Activated CD4-positive, alpha-beta T cell treated with anti-CD3 and anti-CD28 coated beads, Interleukin-2, amount 50 U/mL, for 16 hours (primary cell): ENCODE results near the gene PNMA6E.

Source experiments
- DNase-seq: peaks from one replicate; pipeline ENCODE4 v3.0.0-alpha.2; 2020

PNMA6E gene

GRCh38 chrX:153434801-153435200 is 33.7 kb upstream of the PNMA6E start:
- DNase-seq = no peak

GRCh38 chrX:153433781-153434285 is 32.7 kb upstream of the PNMA6E start:
- DNase-seq = no peak

DNA sequence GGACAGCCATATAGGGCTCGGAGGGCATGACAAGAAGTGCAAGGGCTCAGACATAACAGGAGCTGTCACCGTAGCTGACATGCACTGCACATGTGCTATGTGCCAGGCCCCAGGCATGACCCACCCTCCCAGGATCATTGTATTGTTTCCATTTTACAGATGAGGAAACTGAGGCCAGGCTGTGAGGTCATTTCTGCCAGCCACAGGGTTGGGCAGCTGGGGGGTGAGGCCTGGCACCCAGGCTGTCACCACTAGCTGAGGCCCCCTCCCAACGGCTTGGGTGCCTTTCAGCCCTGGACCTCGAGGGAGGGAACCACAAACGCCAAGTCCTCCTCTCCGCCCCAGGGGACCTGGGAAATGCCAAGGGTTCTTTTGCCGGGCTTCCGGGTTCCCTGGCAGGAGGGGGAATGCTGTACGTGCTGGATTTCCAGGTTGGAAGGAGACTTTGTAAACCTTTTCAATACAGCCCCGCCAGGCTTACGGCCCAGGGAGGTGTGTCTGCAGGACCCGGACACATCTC is 32.1 kb upstream of the PNMA6E start:
- DNase-seq = no peak

DNA sequence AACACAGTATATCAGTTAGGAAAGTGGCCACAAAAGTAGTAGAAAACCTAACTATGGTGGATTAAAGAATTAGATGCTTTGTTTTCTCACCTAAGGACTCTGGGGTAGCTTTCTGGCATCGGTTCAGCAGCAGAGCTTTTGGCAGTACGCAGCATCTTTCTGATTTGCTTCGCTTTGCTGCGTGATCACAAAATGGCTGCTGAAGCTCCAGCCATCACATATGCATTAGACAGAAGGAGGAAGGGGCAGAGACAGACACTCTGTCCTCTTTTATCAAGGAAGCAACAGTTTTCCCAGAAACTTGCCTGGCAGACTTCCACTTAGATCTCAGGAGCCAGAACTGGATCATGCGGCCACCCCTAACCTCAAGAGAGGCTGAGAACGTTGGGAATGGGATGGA is 29.6 kb upstream of the PNMA6E start:
- DNase-seq = no peak

DNA sequence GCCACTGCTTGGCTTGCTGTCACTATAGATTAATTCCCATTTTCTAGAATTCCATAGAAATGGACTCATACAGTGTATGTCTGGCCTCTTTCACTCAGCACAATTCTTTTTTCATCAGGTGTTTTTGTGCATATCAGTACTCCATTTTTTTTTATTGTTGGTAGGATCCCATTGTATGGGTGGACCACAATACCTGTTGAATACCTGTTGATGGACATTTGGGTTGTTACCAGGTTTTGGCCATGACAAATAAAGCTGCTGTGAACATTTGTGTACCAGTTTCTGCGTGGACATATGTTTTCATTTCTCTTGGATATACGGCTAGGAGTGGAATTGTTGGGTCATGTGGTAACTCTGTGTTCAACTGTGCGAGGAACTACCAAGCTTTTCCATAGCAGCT is 25.1 kb upstream of the PNMA6E start:
- no peak for DNase-seq

GRCh38 chrX:153423652-153424051 is 22.5 kb upstream of the PNMA6E start:
- no peak for DNase-seq

- no peak for DNase-seq
These were observed 20.7 kb upstream of the PNMA6E start for GRCh38 chrX:153421856-153422255.

DNA sequence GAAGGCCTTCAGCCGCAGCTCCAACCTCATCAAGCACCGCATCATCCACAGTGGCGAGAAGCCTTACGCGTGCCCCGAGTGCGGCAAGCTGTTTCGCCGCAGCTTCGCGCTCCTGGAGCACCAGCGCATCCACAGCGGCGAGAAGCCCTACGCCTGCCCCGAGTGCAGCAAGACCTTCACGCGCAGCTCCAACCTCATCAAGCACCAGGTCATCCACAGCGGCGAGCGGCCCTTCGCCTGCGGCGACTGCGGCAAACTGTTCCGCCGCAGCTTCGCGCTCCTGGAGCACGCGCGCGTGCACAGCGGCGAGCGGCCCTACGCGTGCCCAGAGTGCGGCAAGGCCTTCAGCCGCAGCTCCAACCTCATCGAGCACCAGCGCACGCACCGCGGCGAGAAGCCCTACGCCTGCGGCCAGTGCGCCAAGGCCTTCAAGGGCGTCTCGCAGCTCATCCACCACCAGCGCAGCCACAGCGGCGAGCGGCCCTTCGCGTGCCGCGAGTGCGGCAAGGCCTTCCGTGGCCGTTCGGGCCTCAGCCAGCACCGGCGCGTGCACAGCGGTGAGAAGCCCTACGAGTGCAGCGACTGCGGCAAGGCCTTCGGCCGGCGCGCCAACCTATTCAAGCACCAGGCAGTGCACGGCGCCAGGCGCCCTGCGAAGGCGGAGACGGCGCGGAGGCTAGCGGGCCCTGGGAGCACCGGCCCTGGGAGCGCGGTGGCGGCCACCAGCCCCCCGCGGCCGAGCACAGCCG is 19.9 kb upstream of the PNMA6E start:
- no peak for DNase-seq

DNA sequence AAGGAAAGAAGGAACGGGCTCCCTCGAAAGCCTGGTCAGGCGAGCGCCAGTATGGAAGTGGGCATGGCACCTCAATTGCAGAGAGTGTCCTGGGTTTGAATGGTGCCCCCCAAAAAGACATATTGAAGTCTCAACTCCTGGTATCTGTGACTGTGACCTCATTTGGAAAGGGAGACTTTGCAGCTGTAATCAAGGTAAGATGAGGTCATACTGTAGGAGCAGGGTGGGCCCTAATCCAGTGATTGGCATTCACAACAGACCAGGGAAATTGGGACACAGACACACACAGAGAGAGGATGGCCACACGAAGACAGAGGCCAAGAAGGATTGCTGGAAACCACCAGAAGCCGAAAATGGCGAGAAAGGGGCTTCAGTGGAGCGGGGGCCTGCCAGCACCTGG is 16.5 kb upstream of the PNMA6E start:
- DNase-seq = no peak

GRCh38 chrX:153416781-153417450 is 15.8 kb upstream of the PNMA6E start:
- no peak for DNase-seq

DNA sequence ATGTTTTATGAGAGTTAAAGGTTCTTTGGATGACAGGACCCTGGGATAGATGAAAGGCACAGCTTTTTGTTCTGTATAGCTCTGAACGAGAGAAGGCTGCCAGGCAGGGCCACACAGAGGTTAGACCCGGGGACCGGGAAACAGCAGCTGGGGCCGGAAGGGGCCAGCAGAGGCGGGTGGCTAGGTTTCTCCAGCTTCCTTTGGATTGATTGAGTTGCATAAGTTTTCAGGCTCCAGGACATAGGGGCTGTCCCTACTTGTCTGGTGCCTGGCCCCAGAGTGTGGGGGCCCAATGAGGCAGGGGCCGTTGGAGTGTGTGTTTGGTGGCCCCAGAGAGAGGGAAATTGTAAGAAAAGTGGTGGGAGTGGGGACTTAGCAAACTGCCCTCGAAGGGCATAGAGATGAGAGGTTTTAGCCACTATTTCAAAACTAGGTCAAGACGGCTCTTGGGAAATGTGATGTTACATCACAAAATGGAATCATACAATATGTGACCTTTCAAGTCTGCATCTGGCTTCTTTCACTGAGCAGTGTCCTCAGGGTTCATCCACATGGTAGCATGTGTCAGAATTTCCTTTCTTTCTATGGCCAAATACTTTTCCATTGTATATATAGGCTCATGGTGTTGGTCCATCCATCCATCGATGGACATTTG is 13.8 kb upstream of the PNMA6E start:
- DNase-seq = no peak

DNA sequence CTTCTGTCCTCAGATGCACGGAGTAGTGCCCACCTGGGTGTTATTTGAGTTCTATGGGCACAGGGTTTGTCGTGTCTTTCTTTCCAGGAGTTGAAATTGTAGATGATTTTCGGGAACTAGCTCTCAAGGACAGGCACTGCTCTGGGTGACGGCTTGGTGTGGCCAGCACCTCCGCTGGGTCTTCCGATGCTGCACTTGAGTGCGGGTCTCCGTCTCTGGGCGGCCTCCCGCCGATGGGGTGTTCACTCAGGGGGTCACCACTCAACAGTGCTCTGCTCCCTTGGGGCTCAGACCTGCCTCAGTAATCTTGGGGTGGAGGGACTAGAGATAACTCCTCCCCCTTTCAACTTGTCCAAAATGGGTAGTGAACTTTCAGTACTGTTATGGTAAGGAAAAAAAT is 12.6 kb upstream of the PNMA6E start:
- DNase-seq = no peak

DNA sequence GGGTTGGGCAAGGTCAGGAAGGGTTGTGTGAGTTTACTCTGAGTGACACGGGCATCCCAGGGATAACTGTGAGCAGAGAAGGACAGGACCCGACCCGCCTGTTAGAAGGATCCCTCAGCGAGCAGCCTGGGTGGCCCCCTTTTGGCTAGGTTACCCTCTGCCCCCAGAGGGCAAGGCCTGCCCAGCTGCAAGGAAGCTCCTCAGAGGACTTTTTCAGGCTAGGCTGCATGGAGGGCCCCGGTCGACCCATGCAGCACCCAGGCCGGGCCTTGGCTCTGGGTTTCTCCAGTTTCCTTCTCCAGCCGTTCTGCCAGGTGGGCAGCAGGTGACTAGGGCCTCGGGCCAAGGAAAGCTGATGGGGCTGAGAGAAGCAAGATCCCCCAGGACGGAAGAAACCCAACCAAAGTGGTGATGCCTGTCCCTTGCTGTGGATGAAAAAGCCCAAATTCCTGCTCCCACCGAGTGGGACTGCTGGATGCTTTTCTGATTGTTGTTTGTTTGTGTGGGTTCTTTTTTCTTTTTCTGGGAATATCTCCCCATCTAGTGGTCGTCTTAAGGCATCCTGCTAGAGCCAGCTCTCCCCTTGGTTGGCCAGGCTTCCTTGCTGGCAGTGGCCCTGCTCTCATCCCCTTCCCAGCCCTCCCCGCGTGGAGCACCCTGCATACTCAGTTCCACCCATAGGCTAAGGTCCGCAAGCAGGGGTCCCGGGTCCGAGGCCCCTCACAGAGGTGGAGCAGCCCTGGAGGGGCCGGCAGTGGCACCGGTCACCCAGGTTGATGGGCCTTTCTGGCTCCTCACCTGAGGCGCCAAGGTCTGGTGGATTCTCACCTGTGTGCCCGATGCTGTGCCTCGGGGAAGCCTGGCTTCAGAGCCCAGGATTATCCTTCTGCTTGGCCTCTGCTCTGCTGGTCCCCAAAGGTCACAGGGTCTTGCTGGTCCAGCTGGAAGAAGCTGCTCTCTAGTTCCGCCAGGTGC is 11.9 kb upstream of the PNMA6E start:
- DNase-seq = no peak

DNA sequence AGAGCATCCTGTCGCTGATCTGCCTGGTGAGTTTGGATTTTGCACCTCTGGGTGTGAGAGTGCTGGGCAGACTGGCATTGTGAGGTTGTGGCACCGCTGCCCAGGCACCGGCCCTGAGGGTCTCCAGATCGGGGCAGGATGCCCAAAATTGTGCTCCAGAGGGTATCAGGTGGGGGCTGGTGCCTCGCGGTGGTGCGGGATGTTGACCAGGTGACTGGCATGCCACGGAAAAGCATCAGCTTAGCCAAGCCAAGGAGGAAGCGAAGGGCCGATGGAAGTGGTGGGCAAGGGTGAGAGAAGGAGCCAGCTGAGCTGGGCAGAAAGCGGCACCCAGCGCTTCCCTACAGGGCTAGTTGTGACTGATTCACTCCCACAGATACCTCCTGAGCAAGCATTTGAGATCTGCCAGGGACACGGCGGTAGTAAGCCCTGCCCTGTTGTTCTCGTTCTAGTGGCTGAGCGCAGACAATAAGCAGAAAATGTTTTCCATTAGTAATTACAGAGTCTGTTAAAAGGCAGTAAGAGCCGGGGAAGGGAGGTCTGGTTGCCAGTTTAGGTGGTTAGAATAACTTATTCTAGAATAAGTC is 10.9 kb upstream of the PNMA6E start:
- no peak for DNase-seq

- peak; percentile 16 for DNase-seq
These were observed 10.3 kb upstream of the PNMA6E start, which contains the start of gene ZFP92 for GRCh38 chrX:153411255-153411987. Gene ZFP92 (plus strand): TSS chrX:153411472. CDS start chrX:153418323, 6,851 bp downstream.

DNA sequence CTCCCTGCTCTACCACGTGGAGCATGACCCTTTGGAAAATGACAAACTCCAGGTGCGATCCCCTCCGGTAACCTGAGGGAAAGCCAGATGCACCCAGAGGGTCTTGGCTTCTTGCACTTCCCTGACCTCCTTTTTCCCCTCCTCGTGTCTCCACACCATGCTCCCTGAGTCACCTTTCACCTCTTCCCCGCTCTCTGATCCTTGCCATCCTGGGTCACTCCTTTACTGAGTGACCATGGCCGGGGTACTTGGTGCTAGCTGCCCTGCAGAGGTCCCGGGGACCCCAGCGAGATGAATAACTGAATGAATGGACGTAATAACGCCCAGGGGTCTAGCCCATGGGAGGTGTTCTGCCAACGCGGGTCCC is 9.7 kb upstream of the PNMA6E start:
- DNase-seq = no peak

DNA sequence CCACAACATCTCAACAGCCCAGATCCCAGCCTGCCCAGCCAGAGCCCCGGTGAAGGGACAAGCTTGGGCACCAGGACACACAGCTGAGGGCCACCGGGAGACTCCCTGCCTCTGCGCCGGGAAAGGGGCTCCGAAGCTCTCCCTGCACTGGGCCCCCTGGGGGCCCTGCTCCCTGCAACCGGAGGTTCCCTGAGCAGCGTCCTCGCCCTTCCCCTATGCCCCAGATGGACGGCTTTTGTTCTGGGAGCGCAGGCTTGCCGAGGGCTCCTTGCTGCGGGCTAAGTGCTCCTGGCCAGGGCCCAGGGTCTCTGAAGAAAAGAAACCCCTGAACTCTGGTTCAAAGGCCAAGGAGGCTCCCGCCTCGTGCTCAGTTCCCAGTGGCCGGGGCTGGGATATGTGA is 9.2 kb upstream of the PNMA6E start:
- DNase-seq = no peak

DNA sequence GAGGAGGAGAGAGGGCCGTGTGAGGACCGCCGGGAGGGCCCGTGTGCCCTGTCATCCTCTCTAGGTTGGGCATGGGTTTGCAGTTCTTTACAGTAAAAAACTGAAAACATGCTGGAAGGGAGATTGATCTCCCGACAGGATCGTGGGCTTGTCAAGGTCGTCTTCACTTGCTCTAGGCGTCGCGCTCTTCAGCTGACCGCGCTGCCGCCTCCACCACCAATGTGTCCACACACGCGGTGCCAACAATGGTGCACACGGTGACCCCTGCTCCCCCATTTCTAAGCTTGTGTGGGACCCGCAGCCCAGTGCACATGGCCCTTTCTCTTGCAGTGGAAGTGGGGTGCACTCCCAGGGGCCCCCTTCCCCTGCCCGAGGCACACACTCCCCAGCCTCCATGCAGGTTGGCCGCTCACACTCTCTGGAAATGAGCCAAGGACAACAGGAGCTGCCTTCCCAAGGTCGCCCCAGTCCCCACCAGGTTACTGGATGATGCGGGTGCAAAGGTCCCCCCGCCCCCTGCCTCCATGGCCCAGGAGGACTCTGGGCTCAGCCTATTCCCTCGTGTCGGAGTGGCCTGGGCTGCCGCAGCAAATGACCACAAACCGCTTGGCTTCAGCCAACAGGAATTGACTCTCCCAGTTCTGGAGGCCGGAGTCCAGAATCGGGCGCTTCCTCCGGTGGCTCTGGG is 8.4 kb upstream of the PNMA6E start:
- DNase-seq = no peak

DNA sequence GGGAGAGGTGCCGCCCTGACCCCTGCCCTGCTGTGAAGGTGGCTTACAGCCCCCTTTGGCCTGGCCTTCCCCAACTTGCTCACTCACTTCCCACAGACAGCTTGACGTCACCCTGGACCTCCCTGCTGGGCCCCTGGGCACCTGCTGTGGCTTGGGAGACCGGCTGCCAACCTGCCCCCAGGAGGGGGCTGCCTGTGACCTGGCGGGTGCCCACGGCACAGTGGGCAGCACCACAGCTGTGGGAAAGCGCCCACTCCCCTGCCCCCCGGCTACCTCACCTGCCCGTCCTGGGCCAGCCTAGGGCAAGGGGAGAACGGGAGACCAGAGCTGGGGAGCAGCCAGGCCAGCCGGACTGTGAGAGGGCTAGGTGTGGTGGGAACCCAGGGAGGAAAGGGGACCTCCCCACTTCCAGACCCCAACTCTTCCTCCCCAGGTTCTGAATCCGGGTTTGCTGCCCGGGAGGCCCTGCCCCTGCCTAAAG is 7.8 kb upstream of the PNMA6E start:
- no peak for DNase-seq

DNA sequence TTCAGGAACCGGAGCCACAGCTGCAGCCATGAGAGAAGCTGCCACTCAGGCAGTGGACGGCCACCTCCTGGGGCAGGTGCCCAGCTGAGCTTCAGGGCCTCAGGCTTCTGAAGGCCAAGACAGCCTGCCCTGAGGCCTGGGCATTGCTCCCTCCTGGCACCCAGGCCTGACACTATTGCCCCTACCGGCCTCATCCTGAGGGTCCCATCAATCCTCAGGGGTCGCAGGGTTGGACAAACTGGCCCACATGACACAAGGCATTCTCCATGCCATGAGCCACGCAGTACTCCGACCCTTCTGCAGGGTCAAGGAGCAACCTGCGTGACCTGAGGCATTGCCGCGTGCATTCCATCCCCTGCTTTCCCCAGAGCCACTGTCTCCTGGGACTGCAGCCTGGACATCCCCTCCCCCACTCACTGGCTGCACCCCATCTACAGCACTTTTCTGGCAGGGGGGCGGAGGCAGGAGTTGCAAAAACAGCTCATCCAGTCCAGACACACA is 7.1 kb upstream of the PNMA6E start:
- DNase-seq = no peak
